Osteoblast (primary cell): ENCODE results near the gene PRR5L. TPM values are rescaled to one million over a fixed set of nuclear protein-coding genes. Genes with fewer than 3 reads are reported as not detected.

Experiments used
- DNase-seq: peaks from one replicate; pipeline ENCODE4 v3.0.0; 2011; ENCODE audit warnings: low spot score, mixed read lengths; ENCODE audit not compliant: insufficient read length; ENCODE audit errors: missing footprints
- H2AFZ ChIP-seq: 2 replicates; pipeline ENCODE4 v1.6.0; 2011; ENCODE audit warnings: mild to moderate bottlenecking, low read length
- H3K27ac ChIP-seq: 2 replicates; pipeline ENCODE4 v1.5.1; 2011; ENCODE audit warnings: mild to moderate bottlenecking, low read depth, low read length, moderate library complexity
- H3K27me3 ChIP-seq: 2 replicates; pipeline ENCODE4 v1.6.0; 2012; ENCODE audit warnings: mild to moderate bottlenecking, control low read depth, inconsistent platforms, low read length, moderate library complexity; ENCODE audit not compliant: insufficient read depth
- H3K36me3 ChIP-seq: 2 replicates; pipeline ENCODE4 v1.5.1; 2011; ENCODE audit warnings: mild to moderate bottlenecking, low read length, control low read depth, moderate library complexity; ENCODE audit not compliant: insufficient read depth
- H3K4me1 ChIP-seq: 2 replicates; pipeline ENCODE4 v1.5.1; 2011; ENCODE audit warnings: mild to moderate bottlenecking, low read length, control low read depth, moderate library complexity; ENCODE audit not compliant: insufficient read depth
- H3K4me2 ChIP-seq: 2 replicates; pipeline ENCODE4 v1.6.0; 2011; ENCODE audit warnings: mild to moderate bottlenecking, low read length; ENCODE audit not compliant: insufficient read depth
- H3K4me3 ChIP-seq: fragments of 200-600 bp; sonication (generic); 3 replicates; pipeline ENCODE4 v1.5.1; 2012; ENCODE audit warnings: mild to moderate bottlenecking, low read length, inconsistent platforms; ENCODE audit not compliant: insufficient read depth
- H3K79me2 ChIP-seq: 2 replicates; pipeline ENCODE4 v1.6.0; 2012; ENCODE audit warnings: mild to moderate bottlenecking, low read length, control low read depth, inconsistent platforms; ENCODE audit not compliant: insufficient read depth
- H3K9me3 ChIP-seq: 2 replicates; pipeline ENCODE4 v1.5.1; 2011; ENCODE audit warnings: low read depth, low read length, control low read depth
- H4K20me1 ChIP-seq: 2 replicates; pipeline ENCODE4 v1.6.0; 2012; ENCODE audit warnings: mild to moderate bottlenecking, low read length, control low read depth; ENCODE audit not compliant: insufficient read depth
- total RNA-seq: library from RNA; depleted of rRNA; stranded (reverse); fragments of >200 nt; gene quantifications from 2 replicates; pipeline ENCODE4 v1.2.3, GENCODE V29; 2012
- TF ChIP-seq, protein P1 (sequence below): IDR thresholded peaks from 2 replicates; pipeline ENCODE4 v1.5.1; 2011; ENCODE audit warnings: mild to moderate bottlenecking, low read depth, low read length, moderate library complexity; ENCODE audit errors: extremely low read depth

Gene PRR5L
- total RNA-seq, 1 donor, result 9.8 TPM

DNA sequence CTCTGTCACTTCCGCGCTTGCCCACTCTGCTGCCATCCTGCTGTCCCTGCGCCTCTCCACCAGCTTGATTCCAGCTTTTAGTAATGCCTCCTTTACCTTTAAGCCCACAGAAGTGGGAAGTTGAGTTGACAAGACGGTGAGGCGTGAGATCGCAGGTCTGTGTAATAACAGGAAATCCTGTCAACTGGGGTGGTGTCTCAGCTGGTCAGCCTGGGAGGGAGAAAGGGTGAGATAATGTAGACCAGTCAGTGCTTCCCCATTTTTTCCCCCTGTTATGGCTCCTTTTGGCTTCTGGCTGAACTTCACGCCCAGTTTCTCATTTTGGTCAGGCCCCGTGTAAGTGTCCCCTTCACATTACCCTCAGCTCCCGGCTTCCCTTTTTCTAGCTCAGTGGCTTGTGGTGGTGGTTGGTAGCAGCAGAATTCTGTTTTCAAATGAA is 115.1 kb downstream of the PRR5L start:
- H3K79me2 ChIP-seq, result no peaks in the 10 kb centered on the region
- TF ChIP-seq, protein P1, sequence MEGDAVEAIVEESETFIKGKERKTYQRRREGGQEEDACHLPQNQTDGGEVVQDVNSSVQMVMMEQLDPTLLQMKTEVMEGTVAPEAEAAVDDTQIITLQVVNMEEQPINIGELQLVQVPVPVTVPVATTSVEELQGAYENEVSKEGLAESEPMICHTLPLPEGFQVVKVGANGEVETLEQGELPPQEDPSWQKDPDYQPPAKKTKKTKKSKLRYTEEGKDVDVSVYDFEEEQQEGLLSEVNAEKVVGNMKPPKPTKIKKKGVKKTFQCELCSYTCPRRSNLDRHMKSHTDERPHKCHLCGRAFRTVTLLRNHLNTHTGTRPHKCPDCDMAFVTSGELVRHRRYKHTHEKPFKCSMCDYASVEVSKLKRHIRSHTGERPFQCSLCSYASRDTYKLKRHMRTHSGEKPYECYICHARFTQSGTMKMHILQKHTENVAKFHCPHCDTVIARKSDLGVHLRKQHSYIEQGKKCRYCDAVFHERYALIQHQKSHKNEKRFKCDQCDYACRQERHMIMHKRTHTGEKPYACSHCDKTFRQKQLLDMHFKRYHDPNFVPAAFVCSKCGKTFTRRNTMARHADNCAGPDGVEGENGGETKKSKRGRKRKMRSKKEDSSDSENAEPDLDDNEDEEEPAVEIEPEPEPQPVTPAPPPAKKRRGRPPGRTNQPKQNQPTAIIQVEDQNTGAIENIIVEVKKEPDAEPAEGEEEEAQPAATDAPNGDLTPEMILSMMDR, result no peak
- no peak overlapping the region for H3K4me3 ChIP-seq
- no peaks in the 10 kb centered on the region for H3K9me3 ChIP-seq
- no peaks in the 10 kb centered on the region for H4K20me1 ChIP-seq
- H3K36me3 ChIP-seq, result peaks cover 4% of the 10 kb centered on the region
- no peak for DNase-seq
- H3K4me1 ChIP-seq, result peaks cover 14% of the 10 kb centered on the region
- no peaks in the 10 kb centered on the region for H3K27me3 ChIP-seq
- no peak overlapping the region for H3K27ac ChIP-seq
- no peak overlapping the region for H2AFZ ChIP-seq
- no peak overlapping the region for H3K4me2 ChIP-seq

DNA sequence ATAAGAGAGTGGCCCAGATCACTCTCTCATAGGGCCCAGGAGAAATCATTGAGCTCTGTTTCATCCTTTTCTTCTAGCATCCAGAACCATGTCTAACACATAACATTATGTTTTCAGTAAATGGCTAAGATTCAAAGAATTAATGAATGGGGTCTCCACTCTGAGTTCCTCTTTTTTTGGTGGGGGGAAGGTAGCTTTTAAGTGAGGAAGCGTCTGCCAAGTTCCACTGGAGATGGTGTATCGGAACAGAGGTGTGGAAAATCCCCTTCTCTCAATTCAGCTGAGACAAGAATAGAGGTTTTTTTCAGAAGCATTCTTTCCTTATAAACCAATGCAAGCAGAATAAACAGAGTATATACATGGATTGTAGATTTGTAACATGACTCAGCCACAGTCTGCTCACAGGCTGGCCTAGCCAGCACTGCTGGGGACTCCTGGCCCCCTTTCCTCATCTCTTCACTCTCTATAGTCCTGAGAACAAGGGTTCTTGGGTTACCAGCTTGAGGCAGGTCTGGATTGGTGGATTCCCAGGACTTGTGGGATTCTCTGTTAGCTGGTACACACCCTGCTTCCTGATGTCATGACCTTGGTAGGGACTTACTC is 116.8 kb downstream of the PRR5L start:
- no peak overlapping the region for H3K4me3 ChIP-seq
- TF ChIP-seq, protein P1, result no peak
- no peaks in the 10 kb centered on the region for H3K79me2 ChIP-seq
- no peaks in the 10 kb centered on the region for H3K36me3 ChIP-seq
- no peak overlapping the region for H3K4me2 ChIP-seq
- no peaks in the 10 kb centered on the region for H3K27me3 ChIP-seq
- DNase-seq, result no peak
- H4K20me1 ChIP-seq, result no peaks in the 10 kb centered on the region
- H2AFZ ChIP-seq, result no peak overlapping the region
- H3K4me1 ChIP-seq, result peaks cover 14% of the 10 kb centered on the region
- H3K9me3 ChIP-seq, result no peaks in the 10 kb centered on the region
- no peak overlapping the region for H3K27ac ChIP-seq

DNA sequence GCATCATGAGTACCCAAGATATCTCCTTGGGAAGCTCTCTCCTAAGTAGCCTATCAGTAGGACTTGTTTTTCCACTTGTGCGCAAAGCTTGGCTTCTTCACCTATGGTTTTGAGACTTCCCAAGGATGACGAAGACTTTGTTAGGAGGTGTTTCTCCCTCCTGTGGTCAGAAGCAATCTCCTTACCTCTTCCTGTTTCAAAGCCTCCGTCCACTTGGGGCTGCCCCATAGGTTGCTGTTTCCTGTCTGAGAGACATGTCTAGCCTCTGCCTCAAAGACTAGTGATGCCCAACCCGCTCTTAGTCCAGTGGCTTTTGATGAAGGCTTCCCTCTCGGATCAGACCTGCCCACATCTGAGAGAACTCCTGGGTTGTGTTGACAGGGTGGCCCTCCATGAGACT is 121.1 kb downstream of the PRR5L start:
- H3K36me3 ChIP-seq, result peaks cover 4% of the 10 kb centered on the region
- H3K79me2 ChIP-seq, result no peaks in the 10 kb centered on the region
- H3K4me2 ChIP-seq, result no peak overlapping the region
- H3K9me3 ChIP-seq, result no peaks in the 10 kb centered on the region
- H3K27me3 ChIP-seq, result no peaks in the 10 kb centered on the region
- H3K4me1 ChIP-seq, result peaks cover 25% of the 10 kb centered on the region
- DNase-seq, result no peak
- no peaks in the 10 kb centered on the region for H4K20me1 ChIP-seq
- TF ChIP-seq, protein P1, result no peak
- H2AFZ ChIP-seq, result no peak overlapping the region
- no peak overlapping the region for H3K4me3 ChIP-seq
- no peak overlapping the region for H3K27ac ChIP-seq

GRCh38 chr11:36419791-36420424 is 123.8 kb downstream of the PRR5L start:
- H3K4me1 ChIP-seq, result peaks cover 18% of the 10 kb centered on the region
- no peaks in the 10 kb centered on the region for H3K79me2 ChIP-seq
- H4K20me1 ChIP-seq, result no peaks in the 10 kb centered on the region
- H3K9me3 ChIP-seq, result no peaks in the 10 kb centered on the region
- no peak for DNase-seq
- peak overlapping the region; percentile 47 for H3K4me2 ChIP-seq
- no peak overlapping the region for H2AFZ ChIP-seq
- no peak overlapping the region for H3K4me3 ChIP-seq
- no peaks in the 10 kb centered on the region for H3K27me3 ChIP-seq
- peaks cover 4% of the 10 kb centered on the region for H3K36me3 ChIP-seq
- TF ChIP-seq, protein P1, result no peak
- H3K27ac ChIP-seq, result peak overlapping the region; percentile 40
